ENCODE data around the gene CCDC136.

- no peak for TF ChIP-seq ETS1 (IDR thresholded peaks at IDR 0.05)
- no peak for TF ChIP-seq POLR2AphosphoS5 (IDR thresholded peaks at IDR 0.05; ENCODE audit: low read depth)
- no peak for TF ChIP-seq CTCF (conservative IDR thresholded peaks at IDR 0.05; ENCODE audit: low read depth in 2 of 2)
- no peak for TF ChIP-seq CREB1 (CRISPR knock-in tag; IDR thresholded peaks at IDR 0.05; ENCODE audit: low read depth)
- no peak for TF ChIP-seq REST (IDR thresholded peaks at IDR 0.05; ENCODE audit: unreplicated experiment)
- TF ChIP-seq NANOG (IDR thresholded peaks at IDR 0.05; ENCODE audit: borderline replicate concordance) = no peak
- TF ChIP-seq STAT1 (IDR thresholded peaks at IDR 0.05; ENCODE audit: unreplicated experiment) = no peak
- no peak for TF ChIP-seq EZH2 (IDR thresholded peaks at IDR 0.05; ENCODE audit: low read depth, unreplicated experiment)
- no peak for TF ChIP-seq EZH2phosphoT487 (IDR thresholded peaks at IDR 0.05; ENCODE audit: unreplicated experiment)
- no peak for TF ChIP-seq ZNF462 (CRISPR knock-in tag; IDR thresholded peaks at IDR 0.05)
- TF ChIP-seq ZNF331 (CRISPR knock-in tag; IDR thresholded peaks at IDR 0.05; ENCODE audit: low read depth) = no peak
- no peak for TF ChIP-seq JUNB (IDR thresholded peaks at IDR 0.05; ENCODE audit: unreplicated experiment)
- TF ChIP-seq ZNF114 (CRISPR knock-in tag; IDR thresholded peaks at IDR 0.05) = no peak
Measured at GRCh38 chr7:128826916-128827247, 35.1 kb downstream of the CCDC136 start.

Data from GM23338 (cell line).